Measurements from ENCODE around the gene ALK.

GRCh38 chr2:29154610-29155009 lies 766.8 kb downstream of the ALK start:
- TF ChIP-seq POLR2AphosphoS5 (IDR thresholded peaks at IDR 0.05; ENCODE audit: borderline replicate concordance, low read depth, low read length) (no peak), EZH2 (IDR thresholded peaks at IDR 0.05) (no peak)
